H1 (cell line): Measurements from ENCODE around the gene PAEP. TPM values are rescaled to one million over a fixed set of nuclear protein-coding genes. Genes with fewer than 3 reads are reported as not detected.
"Not testable (repeated sequence)": the region's sequence is repeated elsewhere in the genome, so short reads cannot be mapped to it uniquely, and the experiment has no call there.

Experiments used
- CTCF ChIA-PET: fragments of 300-600 bp; sonication (Branson Sonifier 250); formaldehyde crosslinking; loops from one replicate; lab custom pipeline; 2021; ENCODE audit not compliant: partially characterized antibody; lab: Charles Lee
- POLR2A ChIA-PET: fragments of 300-600 bp; sonication (Branson Sonifier 250); formaldehyde crosslinking; loops from one replicate; lab custom pipeline; 2021; ENCODE audit warnings: inconsistent platforms; ENCODE audit not compliant: partially characterized antibody; lab: Charles Lee
- DNase-seq, 2 experiments: peaks; one replicate each; pipeline versions ENCODE4 v3.0.0 to v3.0.0-alpha.2; 2010 to 2022; ENCODE audit warnings: low spot score in 2 of 2, low read depth in 1 of 2, mixed read lengths in 1 of 2
- FAIRE-seq: peaks from 2 replicates; lab custom pipeline; 2011; peaks lifted over from hg19 to GRCh38; lab: Jason Lieb, UNC
- H2AFZ ChIP-seq: 2 replicates; pipeline ENCODE4 v1.8.1; 2012; ENCODE audit warnings: low read length, inconsistent platforms
- H2AK5ac ChIP-seq: 2 replicates; pipeline ENCODE4 v1.6.1; 2013; ENCODE audit warnings: low read depth, low read length
- H2BK120ac ChIP-seq: replicated peaks from 2 replicates; pipeline ENCODE3; 2013; ENCODE audit warnings: low read depth, low read length, inconsistent platforms
- H2BK12ac ChIP-seq: 2 replicates; pipeline ENCODE4 v1.6.1; 2013; ENCODE audit warnings: low read depth, low read length
- H2BK15ac ChIP-seq: 2 replicates; pipeline ENCODE4 v1.6.1; 2013; ENCODE audit warnings: low read length
- H2BK20ac ChIP-seq: 2 replicates; pipeline ENCODE4 v1.6.1; 2013; ENCODE audit warnings: low read length
- H2BK5ac ChIP-seq: 2 replicates; pipeline ENCODE4 v1.6.1; 2013; ENCODE audit warnings: low read depth, low read length
- H3K14ac ChIP-seq: 2 replicates; pipeline ENCODE4 v1.6.1; 2013; ENCODE audit warnings: inconsistent platforms; ENCODE audit not compliant: insufficient read length
- H3K18ac ChIP-seq: 2 replicates; pipeline ENCODE4 v1.6.1; 2013; ENCODE audit warnings: low read length; ENCODE audit errors: extremely low read depth
- H3K23ac ChIP-seq: 2 replicates; pipeline ENCODE4 v1.6.1; 2013; ENCODE audit warnings: inconsistent platforms; ENCODE audit not compliant: insufficient read length
- H3K23me2 ChIP-seq: 2 replicates; pipeline ENCODE4 v1.6.1; 2013; ENCODE audit warnings: low read depth, low read length
- H3K27ac ChIP-seq: 2 replicates; pipeline ENCODE4 v1.6.1; 2011; ENCODE audit warnings: low read depth, low read length, inconsistent platforms
- H3K27me3 ChIP-seq, 4 experiments: replicated peaks in 1 of 4; 1 replicate in 1 of 4; 2 replicates in 3 of 4; pipeline versions ENCODE4 v1.6.1 to v1.8.1; 2011 to 2013; ENCODE audit warnings: low read length in 3 of 4, mild to moderate bottlenecking in 3 of 4, inconsistent platforms in 2 of 4, mixed read lengths in 2 of 4, moderate library complexity in 1 of 4; ENCODE audit not compliant: control insufficient read depth in 3 of 4, insufficient read depth in 3 of 4; ENCODE audit errors: extremely low read depth in 1 of 4
- H3K36me3 ChIP-seq, 4 experiments: 2 replicates each; pipeline versions ENCODE4 v1.6.1 to v1.8.1; 2011 to 2013; ENCODE audit warnings: mild to moderate bottlenecking in 4 of 4, low read length in 3 of 4, moderate library complexity in 2 of 4, control low read depth in 1 of 4, inconsistent platforms in 1 of 4; ENCODE audit not compliant: insufficient read depth in 4 of 4, control insufficient read depth in 2 of 4
- H3K4ac ChIP-seq: replicated peaks from 2 replicates; pipeline ENCODE3; 2013; ENCODE audit warnings: low read length, low read depth, mixed read lengths, inconsistent platforms; ENCODE audit not compliant: insufficient read length
- H3K4me1 ChIP-seq, 4 experiments: replicated peaks in 1 of 4; 1 replicate in 1 of 4; 2 replicates in 3 of 4; pipeline versions ENCODE4 v1.6.1 to v1.8.1; 2011 to 2013; ENCODE audit warnings: low read length in 3 of 4, inconsistent platforms in 2 of 4, mixed read lengths in 1 of 4; ENCODE audit not compliant: insufficient read depth in 4 of 4, control insufficient read depth in 3 of 4
- H3K4me2 ChIP-seq, 2 experiments: 2 replicates each; pipeline versions ENCODE4 v1.6.1 to v1.8.1; 2011 to 2013; ENCODE audit warnings: low read depth in 2 of 2, low read length in 2 of 2, control low read depth in 1 of 2, inconsistent platforms in 1 of 2, mild to moderate bottlenecking in 1 of 2; ENCODE audit not compliant: insufficient read depth in 1 of 2
- H3K4me3 ChIP-seq, 4 experiments: fragments of 200-600, 300-600 bp in 1 of 4; sonication (generic), shearing (Covaris generic), sonication (Bioruptor Twin) in 1 of 4; 2 replicates each; pipeline versions ENCODE4 v1.5.1 to v1.8.1; 2011 to 2016; ENCODE audit warnings: low read length in 4 of 4, low read depth in 3 of 4, control low read depth in 2 of 4, inconsistent platforms in 2 of 4, mild to moderate bottlenecking in 2 of 4, mixed read lengths in 1 of 4, moderate library complexity in 1 of 4; ENCODE audit not compliant: insufficient read depth in 2 of 4; ENCODE audit errors: extremely low read depth in 1 of 4
- H3K56ac ChIP-seq: replicated peaks from 2 replicates; pipeline ENCODE3; 2013; ENCODE audit warnings: low read depth, mild to moderate bottlenecking, mixed read lengths, low read length, inconsistent platforms; ENCODE audit not compliant: insufficient read length
- H3K79me1 ChIP-seq: 2 replicates; pipeline ENCODE4 v1.6.1; 2013; ENCODE audit warnings: low read depth, low read length, control low read depth
- H3K79me2 ChIP-seq, 2 experiments: 2 replicates each; pipeline versions ENCODE4 v1.6.1 to v1.8.1; 2012 to 2013; ENCODE audit warnings: low read length in 2 of 2, mild to moderate bottlenecking in 2 of 2, inconsistent platforms in 1 of 2; ENCODE audit not compliant: insufficient read depth in 2 of 2, control insufficient read depth in 1 of 2
- H3K9ac ChIP-seq, 4 experiments: replicated peaks in 1 of 4; 1 replicate in 1 of 4; 2 replicates in 3 of 4; pipeline versions ENCODE4 v1.6.1 to v1.8.1; 2011 to 2013; ENCODE audit warnings: low read depth in 3 of 4, low read length in 3 of 4, control low read depth in 2 of 4, mild to moderate bottlenecking in 2 of 4, moderate library complexity in 2 of 4, inconsistent platforms in 1 of 4; ENCODE audit errors: extremely low read depth in 1 of 4
- H3K9me3 ChIP-seq, 2 experiments: 2 replicates each; pipeline versions ENCODE4 v1.6.1 to v1.8.1; 2012 to 2013; ENCODE audit warnings: mild to moderate bottlenecking in 2 of 2, moderate library complexity in 2 of 2, control low read depth in 1 of 2, inconsistent platforms in 1 of 2, low read depth in 1 of 2, low read length in 1 of 2, mixed read lengths in 1 of 2; ENCODE audit not compliant: insufficient read depth in 2 of 2
- H4K20me1 ChIP-seq, 2 experiments: replicated peaks in 1 of 2; 2 replicates each; pipeline versions ENCODE3 to v1.8.1; 2011 to 2013; ENCODE audit warnings: inconsistent platforms in 2 of 2, low read length in 2 of 2, mild to moderate bottlenecking in 1 of 2; ENCODE audit not compliant: insufficient read depth in 2 of 2, control insufficient read depth in 1 of 2
- H4K5ac ChIP-seq: 2 replicates; pipeline ENCODE4 v1.6.1; 2013; ENCODE audit warnings: low read length, low read depth, mixed read lengths, inconsistent platforms; ENCODE audit not compliant: insufficient read length
- H4K8ac ChIP-seq: 2 replicates; pipeline ENCODE4 v1.8.0; 2013; ENCODE audit warnings: mild to moderate bottlenecking, moderate library complexity, low read length, inconsistent platforms; ENCODE audit not compliant: insufficient read depth; ENCODE audit errors: extremely low read depth
- H4K91ac ChIP-seq: replicated peaks from 2 replicates; pipeline ENCODE3; 2013; ENCODE audit warnings: low read length, mixed read lengths, inconsistent platforms; ENCODE audit not compliant: insufficient read length
- WGBS, 2 experiments: shearing (Covaris generic) in 1 of 2; methylation state at CpG; one replicate each; pipeline versions ENCODE4 v1.1.6 to v1.1.7; 2013 to 2015; ENCODE audit warnings: low lambda C conversion rate in 2 of 2, mixed read lengths in 2 of 2, inconsistent platforms in 1 of 2, low coverage in 1 of 2, missing lambda C conversion rate in 1 of 2; ENCODE audit not compliant: insufficient replicate concordance in 2 of 2, insufficient coverage in 1 of 2, insufficient read length in 1 of 2; ENCODE audit errors: extremely low coverage in 1 of 2, missing lambda C conversion rate in 1 of 2; 5-methylcytosine and 5-hydroxymethylcytosine counted together
- polyA plus RNA-seq, 7 experiments: library from polyadenylated mRNA; depleted of rRNA in 3 of 7; stranded (reverse) in 5 of 7; unstranded in 2 of 7; fragments of >200 nt in 5 of 7; fragments of 200-250 nt in 2 of 7; gene quantifications; 1 replicate in 5 of 7; 2 replicates in 1 of 7; 4 replicates in 1 of 7; pipeline versions ENCODE4 v1.2.1 to v1.2.3, GENCODE V29; 2011 to 2013; ENCODE audit warnings: missing spikeins in 2 of 7, mixed read lengths in 2 of 7
- total RNA-seq: library from RNA; stranded (reverse); fragmentation: NEBNext Ultra II Directional; extraction: Animal tissue kit (Norgen Biotek cat#: 25700); gene quantifications from 2 replicates; pipeline ENCODE4 v1.2.1, GENCODE V29; 2021

Gene PAEP
- total and polyA plus RNA-seq, 2 of the 8 experiments (the other 6 are each of a cell fraction or from before 2014, with no cell fraction given): not detected

DNA sequence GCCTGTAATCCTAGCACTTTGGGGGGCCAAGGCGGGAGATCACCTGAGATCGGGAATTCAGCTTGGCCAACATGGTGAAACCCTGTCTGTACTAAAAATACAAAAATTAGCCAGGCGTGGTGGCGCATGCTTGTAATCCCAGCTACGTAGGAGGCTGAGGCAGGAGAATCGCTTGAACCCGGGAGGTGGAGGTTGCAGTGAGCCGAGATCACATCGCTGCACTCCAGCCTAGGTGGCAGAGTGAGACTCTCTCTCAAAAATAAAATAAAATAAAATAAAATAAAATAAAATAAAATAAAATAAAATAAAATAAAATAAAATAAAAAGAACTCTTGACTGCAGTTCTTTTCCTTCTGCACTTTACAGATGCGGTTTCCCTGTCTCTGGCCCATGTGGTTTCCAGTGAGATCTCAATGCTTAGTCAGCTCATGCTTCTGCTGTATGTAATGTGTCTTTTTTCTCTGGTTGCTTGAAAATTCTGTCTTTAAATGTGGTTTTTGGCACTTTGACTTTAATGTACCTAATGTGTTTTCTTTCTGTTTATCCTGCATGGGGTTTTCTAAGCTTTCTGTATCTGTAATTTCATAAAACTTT is 32.6 kb upstream of the PAEP start:
- H3K27me3 ChIP-seq, FAIRE-seq, H3K23ac ChIP-seq, H3K4me1 ChIP-seq, H3K36me3 ChIP-seq, H3K9me3 ChIP-seq, H3K18ac ChIP-seq, H4K5ac ChIP-seq, H3K4me3 ChIP-seq, H4K8ac ChIP-seq, H3K79me1 ChIP-seq, H2AK5ac ChIP-seq, H2AFZ ChIP-seq, H3K9ac ChIP-seq, H3K4me2 ChIP-seq, H2BK120ac ChIP-seq, H3K23me2 ChIP-seq, H4K91ac ChIP-seq, H3K27ac ChIP-seq, H3K4ac ChIP-seq, H3K56ac ChIP-seq, H2BK15ac ChIP-seq, H3K14ac ChIP-seq, H4K20me1 ChIP-seq, H2BK20ac ChIP-seq, H3K79me2 ChIP-seq, H2BK5ac ChIP-seq, H2BK12ac ChIP-seq, POLR2A ChIA-PET: not testable (repeated sequence)
- WGBS, 2 experiments: 91% methylated on average over 10 of the region's 10 CpGs; no CpG with 5 or more reads in 1 of the 2 experiments
- CTCF ChIA-PET: interaction anchor here (0.8 to 1.7 kb wide), 4 partner anchors 24 to 1521 kb away, joined by 3 to 6 read pairs (median 3); no protein-coding TSS in a partner anchor
- DNase-seq: peak in 1 of 2 experiments; percentile 19
